CD14-positive monocyte (primary cell): ENCODE measurements around the gene PCDHGB7. TPM values are rescaled to one million over a fixed set of nuclear protein-coding genes. Genes with fewer than 3 reads are reported as not detected.

Source experiments
- DNase-seq, 3 donors: peaks; one replicate each; pipeline ENCODE4 v3.0.0-alpha.2; 2011 to 2022
- H2AFZ ChIP-seq: 2 replicates; pipeline ENCODE4 v1.6.0; 2012; ENCODE audit warnings: mild to moderate bottlenecking, low read depth, low read length, inconsistent platforms; ENCODE audit not compliant: insufficient read depth, poor library complexity, severe bottlenecking
- H3K27ac ChIP-seq, 2 donors: 1 replicate in 1 of 2; 2 replicates in 1 of 2; pipeline ENCODE4 v1.5.1; 2012 to 2013; ENCODE audit warnings: low read length in 2 of 2, control low read depth in 1 of 2, inconsistent platforms in 1 of 2, low read depth in 1 of 2, mild to moderate bottlenecking in 1 of 2
- H3K27me3 ChIP-seq, 2 donors: one replicate each; pipeline versions ENCODE4 v1.6.0 to v1.6.1; 2011 to 2013; ENCODE audit warnings: low read length in 2 of 2; ENCODE audit not compliant: control insufficient read depth in 2 of 2, insufficient read depth in 2 of 2
- H3K36me3 ChIP-seq, 2 donors: replicated peaks in 1 of 2; 1 replicate in 1 of 2; 2 replicates in 1 of 2; pipeline versions ENCODE4 v1.5.1 to v1.6.1; 2012 to 2013; ENCODE audit warnings: low read length in 2 of 2, control low read depth in 1 of 2, inconsistent platforms in 1 of 2, mild to moderate bottlenecking in 1 of 2; ENCODE audit not compliant: insufficient read depth in 2 of 2, control insufficient read depth in 1 of 2
- H3K4me1 ChIP-seq, 2 donors: 1 replicate in 1 of 2; 2 replicates in 1 of 2; pipeline versions ENCODE4 v1.5.1 to v1.6.1; 2012 to 2013; ENCODE audit warnings: low read length in 2 of 2, control low read depth in 1 of 2, inconsistent platforms in 1 of 2, mild to moderate bottlenecking in 1 of 2, moderate library complexity in 1 of 2; ENCODE audit not compliant: insufficient read depth in 2 of 2, control insufficient read depth in 1 of 2
- H3K4me2 ChIP-seq: replicated peaks from 2 replicates; pipeline ENCODE3; 2012; ENCODE audit warnings: low read length, moderate library complexity, mild to moderate bottlenecking; ENCODE audit not compliant: poor library complexity, severe bottlenecking; ENCODE audit errors: extremely low read depth
- H3K4me3 ChIP-seq, 3 experiments: fragments of 200-600 bp in 1 of 3; sonication (generic) in 1 of 3; replicated peaks in 1 of 3; 1 replicate in 2 of 3; 2 replicates in 1 of 3; pipeline ENCODE4 v1.5.1; 2011 to 2013; ENCODE audit warnings: low read length in 3 of 3, mild to moderate bottlenecking in 3 of 3, control low read depth in 2 of 3, low read depth in 2 of 3, inconsistent platforms in 1 of 3, moderate library complexity in 1 of 3
- H3K79me2 ChIP-seq: 2 replicates; pipeline ENCODE4 v1.6.0; 2012; ENCODE audit warnings: mild to moderate bottlenecking, control low read depth, inconsistent platforms, low read length, moderate library complexity; ENCODE audit not compliant: insufficient read depth
- H3K9ac ChIP-seq: 2 replicates; pipeline ENCODE4 v1.6.0; 2017; ENCODE audit warnings: low read length, mild to moderate bottlenecking; ENCODE audit not compliant: insufficient read depth, poor library complexity, severe bottlenecking
- H3K9me3 ChIP-seq, 2 donors: replicated peaks in 1 of 2; 1 replicate in 1 of 2; 2 replicates in 1 of 2; pipeline versions ENCODE4 v1.5.1 to v1.6.1; 2012 to 2013; ENCODE audit warnings: low read length in 2 of 2, control low read depth in 1 of 2; ENCODE audit not compliant: control insufficient read depth in 1 of 2, insufficient read depth in 1 of 2
- H4K20me1 ChIP-seq: 2 replicates; pipeline ENCODE4 v1.6.0; 2012; ENCODE audit warnings: mild to moderate bottlenecking, low read length, control low read depth, moderate library complexity; ENCODE audit not compliant: insufficient read depth
- H3K27ac Mint-ChIP-seq, 7 donors: one replicate each; pipeline ENCODE4 v1.8.0; 2020; ENCODE audit warnings: mild to moderate bottlenecking in 7 of 7, mixed read lengths in 7 of 7, moderate library complexity in 6 of 7, inconsistent platforms in 2 of 7
- H3K27me3 Mint-ChIP-seq, 3 donors: one replicate each; pipeline ENCODE4 v1.8.0; 2021 to 2022; ENCODE audit warnings: low read depth in 3 of 3, mild to moderate bottlenecking in 3 of 3, mixed read lengths in 3 of 3, moderate library complexity in 3 of 3, inconsistent platforms in 1 of 3
- H3K36me3 Mint-ChIP-seq, 2 donors: one replicate each; pipeline ENCODE4 v1.8.0; 2020; ENCODE audit warnings: mixed read lengths in 2 of 2, inconsistent platforms in 1 of 2, mild to moderate bottlenecking in 1 of 2
- H3K4me1 Mint-ChIP-seq: one replicate; pipeline ENCODE4 v1.8.0; 2020; ENCODE audit warnings: mild to moderate bottlenecking, mixed read lengths
- H3K4me3 Mint-ChIP-seq, 2 donors: one replicate each; pipeline ENCODE4 v1.8.0; 2020; ENCODE audit warnings: mild to moderate bottlenecking in 2 of 2, mixed read lengths in 2 of 2, moderate library complexity in 1 of 2
- H3K9me3 Mint-ChIP-seq, 7 donors: one replicate each; pipeline ENCODE4 v1.8.0; 2020 to 2022; ENCODE audit warnings: mixed read lengths in 7 of 7, mild to moderate bottlenecking in 6 of 7, moderate library complexity in 6 of 7, inconsistent platforms in 2 of 7
- CTCF ChIP-seq: fragments of 200-600 bp; IDR thresholded peaks from one replicate; pipeline ENCODE4 v1.8.0; 2022; ENCODE audit warnings: antibody characterized with exemption, mild to moderate bottlenecking
- WGBS: methylation state at CpG from one replicate; pipeline ENCODE4 v1.1.5; 2013; ENCODE audit warnings: missing lambda C conversion rate; ENCODE audit not compliant: insufficient coverage; 5-methylcytosine and 5-hydroxymethylcytosine counted together
- intact Hi-C, 2 donors: fragments of 100-400 bp; cut with micrococcal nuclease; formaldehyde crosslinking; loops; one replicate each; pipeline versions ENCODE4 v1.15.0 to v1.15.1; 2023
- polyA plus RNA-seq, 3 donors: library from polyadenylated mRNA; depleted of rRNA in 1 of 3; unstranded in 2 of 3; stranded (reverse) in 1 of 3; fragments of 300-500 nt in 2 of 3; fragments of >200 nt in 1 of 3; fragmentation: Illumina TruSeq in 2 of 3; gene quantifications; 1 replicate in 2 of 3; 2 replicates in 1 of 3; pipeline ENCODE4 v1.2.3, GENCODE V29; 2012 to 2021

The PCDHGB7 gene
- polyA plus RNA-seq, 3 donors = 0.04 TPM; not detected in 2

- intact Hi-C loops = no loop called here
- DNase-seq = no peak
- H3K4me3 ChIP-seq = peak within 1 kb of the TSS in 2 of 3 experiments; percentile 8 to 53
- H4K20me1 ChIP-seq = no peaks in the 10 kb centered on the region
- H3K27me3 ChIP-seq = peaks cover 44 to 100% of the 10 kb centered on the region in 2 donors
- H3K4me1 ChIP-seq = no peaks in the 10 kb centered on the region
- no peak within 1 kb of the TSS for H3K27ac ChIP-seq
- Mint-ChIP-seq H3K9me3 (peaks cover 44 to 79% (median 68%) of the 10 kb centered on the region in 7 donors), H3K36me3 (peaks cover 6 to 12% of the 10 kb centered on the region in 2 donors), H3K27ac (no peak within 1 kb of the TSS), H3K4me3 (peak within 1 kb of the TSS; percentile 68 to 88), H3K27me3 (peaks cover 60 to 78% (median 75%) of the 10 kb centered on the region in 3 donors), H3K4me1 (peaks cover 8% of the 10 kb centered on the region)
- WGBS = 19% methylated on average over 30 of the region's 32 CpGs
- H3K9ac ChIP-seq = no peak within 1 kb of the TSS
- no peaks in the 10 kb centered on the region for H3K79me2 ChIP-seq
- no peaks in the 10 kb centered on the region for H3K36me3 ChIP-seq
- peaks cover 59 to 66% of the 10 kb centered on the region in 2 donors for H3K9me3 ChIP-seq
- peak within 1 kb of the TSS; percentile 58 for H3K4me2 ChIP-seq
- H2AFZ ChIP-seq = no peak within 1 kb of the TSS
- no peak for TF ChIP-seq CTCF
These were observed 47.3 kb upstream of the PCDHGB7 start, which contains the start of gene PCDHGB3 for GRCh38 chr5:141369994-141370848. Gene PCDHGB3 (plus strand): TSS chr5:141370242. CDS start chr5:141370395, 153 bp downstream.

GRCh38 chr5:141371572-141372475 lies 45.7 kb upstream of the PCDHGB7 start:
- Mint-ChIP-seq H3K36me3 (peaks cover 6 to 11% of the 10 kb centered on the region in 2 donors), H3K27me3 (peaks cover 46 to 77% (median 72%) of the 10 kb centered on the region in 3 donors), H3K9me3 (peaks cover 42 to 79% (median 67%) of the 10 kb centered on the region in 7 donors), H3K27ac (no peak overlapping the region), H3K4me3 (peak overlapping the region in 1 of 2 donors; percentile 59), H3K4me1 (peaks cover 8% of the 10 kb centered on the region)
- no peak for TF ChIP-seq CTCF
- no peaks in the 10 kb centered on the region for H3K79me2 ChIP-seq
- no peak overlapping the region for H2AFZ ChIP-seq
- no peak overlapping the region for H3K27ac ChIP-seq
- no peak for DNase-seq
- intact Hi-C loops = no loop called here
- H3K36me3 ChIP-seq = no peaks in the 10 kb centered on the region
- H3K9ac ChIP-seq = no peak overlapping the region
- no peaks in the 10 kb centered on the region for H3K4me1 ChIP-seq
- 40% methylated on average over 69 of the region's 69 CpGs for WGBS
- H3K27me3 ChIP-seq = peaks cover 37 to 96% of the 10 kb centered on the region in 2 donors
- peaks cover 59 to 66% of the 10 kb centered on the region in 2 donors for H3K9me3 ChIP-seq
- no peak overlapping the region for H3K4me2 ChIP-seq
- no peak overlapping the region for H3K4me3 ChIP-seq
- H4K20me1 ChIP-seq = no peaks in the 10 kb centered on the region
